ENCODE results near the gene S100Z. TPM values are rescaled to one million over a fixed set of nuclear protein-coding genes. Genes with fewer than 3 reads are reported as not detected.
"Not testable (repeated sequence)": the region's sequence is repeated elsewhere in the genome, so short reads cannot be mapped to it uniquely, and the experiment has no call there.

The S100Z gene
- 0.20 TPM for total RNA-seq
- long read RNA-seq = 0 reads

GRCh38 chr5:76849419-76850291, at the start of gene S100Z:
S100Z (plus strand) TSS chr5:76850014; CDS start chr5:76875360, 25,346 bp downstream.
- intact Hi-C loops (cut with micrococcal nuclease) = no loop called here
- ATAC-seq (no peak), DNase-seq (no peak)

- intact Hi-C loops (cut with micrococcal nuclease) = no loop called here
- DNase-seq (no peak), ATAC-seq (no peak)
Measured at GRCh38 chr5:76800579-76800978, 49.2 kb upstream of the S100Z start.

GRCh38 chr5:76801159-76801802, 48.5 kb upstream of the S100Z start:
- ATAC-seq = peak; percentile 90
- peak; percentile 52 for DNase-seq
- intact Hi-C loops (cut with micrococcal nuclease) = no loop called here

- DNase-seq = no peak
- peak; percentile 35 for ATAC-seq
- intact Hi-C loops (cut with micrococcal nuclease) = no loop called here
Measured at GRCh38 chr5:76801803-76802195, 48.0 kb upstream of the S100Z start.

- no peak for DNase-seq
- intact Hi-C loops (cut with micrococcal nuclease) = no loop called here
- no peak for ATAC-seq
Measured at GRCh38 chr5:76804266-76804665, 45.5 kb upstream of the S100Z start.

- intact Hi-C loops (cut with micrococcal nuclease) = no loop called here
- DNase-seq (no peak), ATAC-seq (peak; percentile 44)
Measured at GRCh38 chr5:76805821-76806505, 43.9 kb upstream of the S100Z start.

GRCh38 chr5:76807296-76807695, 42.5 kb upstream of the S100Z start:
- intact Hi-C loops (cut with micrococcal nuclease) = no loop called here
- DNase-seq (no peak), ATAC-seq (no peak)

- ATAC-seq (peak; percentile 53), DNase-seq (no peak)
- intact Hi-C loops (cut with micrococcal nuclease) = no loop called here
Measured at GRCh38 chr5:76808141-76808691, 41.6 kb upstream of the S100Z start.

GRCh38 chr5:76809141-76809540, 40.7 kb upstream of the S100Z start:
- intact Hi-C loops (cut with micrococcal nuclease) = no loop called here
- no peak for ATAC-seq

GRCh38 chr5:76810236-76810635, 39.6 kb upstream of the S100Z start:
- intact Hi-C loops (cut with micrococcal nuclease) = no loop called here
- ATAC-seq = no peak
- no peak for DNase-seq

More at GRCh38 chr5:76809141-76809540, 40.7 kb upstream of the S100Z start:
- DNase-seq = no peak

- ATAC-seq = no peak
- DNase-seq = no peak
- intact Hi-C loops (cut with micrococcal nuclease) = no loop called here
Measured at GRCh38 chr5:76811214-76811613, 38.6 kb upstream of the S100Z start.

GRCh38 chr5:76812209-76812608, 37.6 kb upstream of the S100Z start:
- intact Hi-C loops (cut with micrococcal nuclease); ATAC-seq: not testable (repeated sequence)

GRCh38 chr5:76813982-76814562, 35.7 kb upstream of the S100Z start:
- no peak for ATAC-seq
- DNase-seq = no peak
- intact Hi-C loops (cut with micrococcal nuclease) = no loop called here

More at GRCh38 chr5:76812209-76812608, 37.6 kb upstream of the S100Z start:
- not testable (repeated sequence) for DNase-seq

GRCh38 chr5:76816110-76816831, 33.5 kb upstream of the S100Z start:
- intact Hi-C loops (cut with micrococcal nuclease) = no loop called here
- no peak for ATAC-seq
- no peak for DNase-seq

- peak; percentile 88 for ATAC-seq
- intact Hi-C loops (cut with micrococcal nuclease) = no loop called here
- DNase-seq = peak; percentile 78
Measured at GRCh38 chr5:76818844-76819831, 30.7 kb upstream of the S100Z start, which contains the start of gene F2RL1. F2RL1 (plus strand) TSS chr5:76819030; CDS start chr5:76819183, 153 bp downstream.

- ATAC-seq (peak; percentile 38), DNase-seq (peak; percentile 47)
- intact Hi-C loops (cut with micrococcal nuclease) = no loop called here
Measured at GRCh38 chr5:76819851-76820525, 29.8 kb upstream of the S100Z start.

- DNase-seq (no peak), ATAC-seq (no peak)
- intact Hi-C loops (cut with micrococcal nuclease) = no loop called here
Measured at GRCh38 chr5:76820526-76820890, 29.3 kb upstream of the S100Z start.
